COLO668 (cell line): ENCODE measurements around the gene RBM15B.
"Not testable (repeated sequence)": the region's sequence is repeated elsewhere in the genome, so short reads cannot be mapped to it uniquely, and the experiment has no call there.

ENCODE experiments used
- DNase-seq: peaks from one replicate; lab custom pipeline; 2025; ENCODE audit not compliant: unreplicated experiment; lab: John Stamatoyannopoulos, UW

RBM15B gene, protein sequence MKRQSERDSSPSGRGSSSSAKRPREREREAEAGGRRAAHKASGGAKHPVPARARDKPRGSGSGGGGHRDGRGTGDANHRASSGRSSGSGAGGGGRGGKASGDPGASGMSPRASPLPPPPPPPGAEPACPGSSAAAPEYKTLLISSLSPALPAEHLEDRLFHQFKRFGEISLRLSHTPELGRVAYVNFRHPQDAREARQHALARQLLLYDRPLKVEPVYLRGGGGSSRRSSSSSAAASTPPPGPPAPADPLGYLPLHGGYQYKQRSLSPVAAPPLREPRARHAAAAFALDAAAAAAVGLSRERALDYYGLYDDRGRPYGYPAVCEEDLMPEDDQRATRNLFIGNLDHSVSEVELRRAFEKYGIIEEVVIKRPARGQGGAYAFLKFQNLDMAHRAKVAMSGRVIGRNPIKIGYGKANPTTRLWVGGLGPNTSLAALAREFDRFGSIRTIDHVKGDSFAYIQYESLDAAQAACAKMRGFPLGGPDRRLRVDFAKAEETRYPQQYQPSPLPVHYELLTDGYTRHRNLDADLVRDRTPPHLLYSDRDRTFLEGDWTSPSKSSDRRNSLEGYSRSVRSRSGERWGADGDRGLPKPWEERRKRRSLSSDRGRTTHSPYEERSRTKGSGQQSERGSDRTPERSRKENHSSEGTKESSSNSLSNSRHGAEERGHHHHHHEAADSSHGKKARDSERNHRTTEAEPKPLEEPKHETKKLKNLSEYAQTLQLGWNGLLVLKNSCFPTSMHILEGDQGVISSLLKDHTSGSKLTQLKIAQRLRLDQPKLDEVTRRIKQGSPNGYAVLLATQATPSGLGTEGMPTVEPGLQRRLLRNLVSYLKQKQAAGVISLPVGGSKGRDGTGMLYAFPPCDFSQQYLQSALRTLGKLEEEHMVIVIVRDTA

DNA sequence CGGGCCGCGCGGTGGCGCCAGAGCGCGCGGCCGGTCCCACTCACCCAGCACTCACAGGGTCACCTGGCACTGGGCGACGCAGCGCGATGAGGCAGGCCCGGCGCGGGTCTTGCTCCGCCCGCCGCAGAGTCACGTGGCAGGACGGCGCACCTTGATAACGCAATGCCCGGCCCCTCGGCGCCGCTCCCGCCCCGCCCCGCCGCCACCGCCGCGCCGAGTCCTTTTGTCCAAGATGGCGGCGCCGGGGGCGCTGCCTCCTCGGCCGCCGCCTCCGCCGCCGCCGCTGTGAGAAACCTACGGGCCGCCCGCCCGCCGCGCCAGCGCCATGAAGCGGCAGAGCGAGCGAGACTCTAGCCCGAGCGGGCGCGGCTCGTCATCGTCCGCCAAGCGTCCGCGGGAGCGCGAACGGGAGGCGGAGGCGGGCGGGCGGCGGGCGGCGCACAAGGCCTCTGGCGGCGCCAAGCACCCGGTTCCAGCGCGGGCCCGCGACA, at the start of gene RBM15B:
Gene RBM15B, plus strand, starts transcription at position 211 of the 491 bp plus-strand sequence. Its CDS starts 115 bp downstream, at position 326.
- peak; percentile 94 for DNase-seq

DNA sequence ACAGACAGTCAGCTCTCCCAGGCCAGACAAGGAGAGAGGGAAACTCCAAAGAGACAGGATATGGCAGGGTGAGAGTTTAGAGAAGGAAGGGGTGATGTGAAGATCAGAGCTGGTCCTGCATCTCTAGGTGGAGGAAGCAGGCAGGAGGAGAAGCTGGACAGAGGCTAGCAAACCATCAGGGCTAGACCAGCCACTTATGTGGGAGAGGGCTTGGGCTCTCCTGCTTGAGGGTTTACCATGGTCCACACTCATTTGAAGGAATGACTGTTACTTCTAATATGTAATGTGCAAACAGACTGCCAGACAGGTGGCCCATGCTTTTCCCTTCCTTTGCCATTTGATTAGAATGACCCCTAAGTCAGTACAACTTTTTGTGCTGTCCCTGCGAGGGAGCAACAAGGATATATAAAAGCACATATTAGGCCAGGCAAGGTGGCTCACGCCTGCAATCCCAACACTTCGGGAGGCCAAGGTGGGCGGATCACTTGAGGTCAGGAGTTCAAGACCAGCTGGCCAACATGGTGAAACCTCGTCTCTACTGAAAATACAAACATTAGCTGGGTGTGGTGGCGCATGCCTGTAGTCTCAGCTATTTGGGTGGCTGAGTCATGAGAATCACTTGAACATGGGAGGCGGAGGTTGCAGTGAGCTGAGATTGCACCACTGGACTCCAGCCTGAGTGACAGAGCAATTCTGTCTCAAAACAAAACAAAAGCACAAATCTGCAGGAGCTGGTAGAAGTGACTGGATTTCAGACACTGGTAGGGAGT, 47.0 kb upstream of the RBM15B start:
- no peak for DNase-seq

DNA sequence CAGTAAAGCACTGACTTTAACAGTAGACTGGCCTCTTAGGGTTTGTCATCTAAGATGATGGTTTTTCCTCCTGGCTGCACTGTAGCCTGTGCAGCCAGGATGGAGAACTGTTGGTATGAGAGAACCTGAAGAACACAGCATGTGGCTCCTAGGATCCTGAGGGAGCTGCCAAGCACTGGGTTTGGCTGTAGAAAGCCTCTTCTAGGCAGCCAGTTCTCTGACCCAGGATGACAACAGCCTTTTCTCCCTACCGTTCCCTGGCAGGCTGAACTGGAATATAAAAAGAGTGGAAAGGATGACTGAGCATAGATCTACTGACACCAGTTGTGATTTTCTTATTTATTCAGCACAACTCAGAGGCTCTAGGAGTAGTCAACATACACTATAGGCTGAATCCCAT, 40.3 kb upstream of the RBM15B start:
- DNase-seq = no peak

DNA sequence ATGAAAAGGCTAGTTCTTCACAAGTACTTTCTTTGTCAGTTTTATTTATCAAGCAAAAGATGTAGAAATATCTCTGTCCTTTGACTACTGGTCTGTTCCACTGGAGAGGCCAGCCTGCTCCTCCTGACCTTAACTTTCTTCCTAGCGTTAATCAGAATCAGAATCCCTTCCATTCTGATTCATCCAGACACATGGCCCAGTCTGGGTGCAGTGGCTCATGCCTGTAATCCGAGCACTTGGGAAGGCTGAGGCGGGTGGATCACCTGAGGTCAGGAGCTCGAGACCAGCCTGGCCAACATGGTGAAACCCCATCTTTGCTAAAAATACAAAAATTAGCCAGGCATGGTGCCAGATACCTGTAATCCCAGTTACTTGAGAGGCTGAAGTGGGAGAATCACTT, 38.0 kb upstream of the RBM15B start:
- DNase-seq = no peak

DNA sequence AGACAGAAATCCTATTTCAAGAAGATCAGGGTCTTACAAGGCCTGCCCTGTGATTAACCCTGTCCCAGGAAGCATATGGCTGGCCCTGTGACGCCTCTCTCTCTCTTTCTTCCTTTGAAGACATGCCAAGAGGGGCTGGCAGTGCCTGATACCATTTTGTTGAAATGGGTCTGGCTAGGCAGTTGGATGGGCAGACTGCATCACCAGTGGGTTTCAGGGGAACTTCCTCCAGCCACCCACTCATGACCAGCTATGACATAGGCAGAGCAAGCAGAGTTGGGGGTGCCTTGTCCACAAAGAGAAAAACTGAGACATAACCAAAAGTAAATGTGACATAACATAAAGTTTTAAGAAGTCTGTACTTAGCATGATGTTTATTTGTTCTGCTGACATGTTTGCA, 37.4 kb upstream of the RBM15B start:
- DNase-seq = no peak

DNA sequence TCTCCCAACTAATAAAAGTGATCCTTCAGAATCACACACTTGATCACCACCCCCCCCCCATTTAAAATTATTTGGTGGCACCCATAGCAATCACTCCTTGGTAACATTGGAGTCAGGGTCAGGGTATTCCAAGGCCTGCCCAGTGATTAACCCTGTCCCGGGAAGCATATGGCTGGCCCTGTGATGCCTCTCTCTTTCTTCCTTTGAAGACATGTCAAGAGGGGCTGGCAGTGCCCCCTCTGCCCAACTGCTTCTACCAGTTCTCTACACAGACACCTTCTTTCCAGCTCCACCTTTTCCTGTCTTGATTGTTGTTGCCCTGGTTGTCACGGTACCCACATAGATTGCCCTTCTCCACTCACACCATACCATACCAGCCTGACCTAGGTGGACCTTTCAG, 36.9 kb upstream of the RBM15B start:
- no peak for DNase-seq

DNA sequence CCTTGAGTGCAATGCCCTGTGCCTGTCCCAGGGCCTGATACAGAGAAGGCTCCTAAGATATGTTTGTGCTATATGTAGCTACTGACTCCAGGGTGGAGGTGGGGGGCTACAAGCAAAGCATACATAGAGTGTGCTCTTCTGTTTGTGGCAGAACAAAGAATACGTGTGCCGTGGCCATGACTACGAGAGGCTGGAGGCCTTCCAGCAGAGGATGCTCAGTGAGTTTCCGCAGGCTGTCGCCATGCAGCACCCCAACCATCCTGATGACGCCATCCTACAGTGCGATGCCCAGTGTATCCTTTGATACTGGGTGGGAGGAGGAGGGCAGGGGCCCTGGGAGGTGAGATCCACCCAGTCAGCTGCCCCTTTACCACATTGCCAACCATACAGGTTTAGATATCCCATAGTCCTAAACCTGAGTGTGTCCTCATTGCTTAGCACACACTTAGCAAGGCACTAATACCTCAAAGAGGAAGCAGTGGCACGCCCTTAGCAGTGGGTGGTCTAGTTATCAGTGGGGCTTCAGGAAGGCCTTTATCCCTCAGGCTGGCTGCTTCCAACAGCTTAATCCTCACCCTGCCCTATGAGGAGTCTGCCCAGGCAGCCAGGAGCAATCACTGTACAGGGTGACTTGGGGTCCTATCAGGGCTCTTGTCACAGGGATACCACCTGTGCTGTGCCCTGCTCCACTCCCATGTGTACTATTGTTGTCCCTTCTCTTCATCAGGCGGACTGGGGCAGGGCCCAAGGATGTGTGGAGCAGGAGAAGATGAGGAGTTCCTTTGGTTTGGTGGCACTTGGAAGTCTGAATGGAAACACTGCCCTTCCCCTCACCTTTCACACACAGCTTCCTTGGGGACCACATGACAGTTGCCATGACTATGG, 36.1 kb upstream of the RBM15B start:
- DNase-seq = no peak

DNA sequence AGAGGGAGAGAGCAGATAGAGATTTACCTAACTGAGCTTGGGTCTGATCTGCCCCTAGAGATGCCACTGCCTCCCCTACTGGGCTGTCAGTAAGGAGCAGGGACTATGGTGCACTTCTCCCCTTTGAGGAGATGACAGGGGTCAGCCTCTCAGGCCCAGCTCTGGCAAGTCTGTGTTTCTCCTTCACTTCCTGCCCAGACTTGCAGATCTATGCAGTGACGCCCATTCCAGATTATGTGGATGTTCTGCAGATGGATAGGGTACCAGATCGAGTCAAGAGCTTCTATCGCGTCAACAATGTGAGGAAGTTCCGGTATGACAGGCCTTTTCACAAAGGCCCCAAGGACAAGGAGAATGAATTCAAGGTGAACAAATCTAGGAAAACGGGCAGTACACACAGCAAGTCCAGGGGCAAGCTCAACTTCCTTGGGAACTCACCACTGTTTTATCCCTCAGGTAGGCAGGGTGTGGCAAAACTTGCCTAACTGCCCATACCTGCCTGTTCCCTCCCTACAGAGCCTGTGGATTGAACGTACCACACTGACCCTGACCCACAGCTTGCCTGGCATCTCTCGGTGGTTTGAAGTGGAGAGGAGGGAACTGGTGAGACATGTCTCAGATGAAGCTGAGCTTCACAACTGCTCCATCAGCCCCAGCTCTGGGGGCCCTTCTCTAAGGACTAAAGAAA, 35.0 kb upstream of the RBM15B start:
- DNase-seq = no peak

DNA sequence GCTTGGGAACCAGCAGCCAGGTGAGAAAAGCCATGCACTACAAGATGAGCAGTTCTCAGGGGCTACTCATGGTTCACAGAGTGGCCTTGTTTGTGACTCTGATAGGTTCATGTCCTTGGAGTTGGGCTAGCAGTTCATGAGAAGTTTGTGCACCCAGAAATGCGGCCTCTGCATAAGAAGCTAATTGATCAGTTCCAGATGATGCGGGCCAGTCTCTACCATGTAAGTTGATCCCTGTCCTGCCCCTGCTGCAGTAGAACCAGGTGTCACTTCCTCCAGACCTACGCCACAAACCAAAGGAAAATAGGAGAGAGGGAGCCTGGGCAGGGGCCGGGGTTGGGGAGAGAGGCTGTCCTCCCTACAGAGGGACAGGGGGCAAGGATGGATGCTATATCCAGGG, 33.2 kb upstream of the RBM15B start:
- no peak for DNase-seq

DNA sequence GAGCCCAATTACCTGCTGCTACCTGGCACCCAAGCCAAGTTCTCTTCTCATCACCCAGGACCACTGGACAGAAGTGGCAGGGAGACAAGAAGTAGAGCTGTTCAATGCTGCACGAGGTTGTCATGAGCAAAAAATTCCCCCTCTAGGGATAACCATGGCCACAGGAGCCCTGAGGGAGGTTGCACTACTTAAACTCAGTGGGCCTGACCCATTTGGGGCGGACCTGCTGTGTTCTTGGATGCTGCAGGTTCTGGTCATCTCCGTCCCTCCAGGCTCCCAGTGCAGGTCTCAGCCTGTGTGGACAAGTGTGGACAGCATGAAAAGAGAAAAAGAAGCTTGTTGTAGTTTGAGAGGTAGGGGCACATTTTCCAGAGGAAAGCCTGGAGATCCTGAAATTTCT, 32.1 kb upstream of the RBM15B start:
- no peak for DNase-seq

DNA sequence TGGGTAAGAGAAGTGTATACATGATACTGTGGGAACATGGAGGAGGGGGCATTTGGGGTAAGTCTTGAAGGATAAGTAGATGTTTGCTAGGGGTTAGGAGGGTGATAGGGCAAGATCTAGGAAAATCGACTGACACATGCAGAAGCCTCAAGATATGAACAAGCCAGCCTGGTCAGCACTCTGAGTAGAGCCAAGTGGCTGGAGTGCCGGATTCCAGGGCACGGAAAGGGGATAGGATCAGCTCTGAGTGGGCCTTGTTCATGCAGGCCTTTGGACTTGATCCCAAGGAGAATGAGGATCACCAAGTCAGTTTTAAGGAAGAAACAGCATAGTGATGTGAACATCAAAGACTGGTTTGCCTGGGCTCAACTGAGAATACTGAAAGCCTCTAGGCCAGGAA, 30.3 kb upstream of the RBM15B start:
- DNase-seq = no peak

DNA sequence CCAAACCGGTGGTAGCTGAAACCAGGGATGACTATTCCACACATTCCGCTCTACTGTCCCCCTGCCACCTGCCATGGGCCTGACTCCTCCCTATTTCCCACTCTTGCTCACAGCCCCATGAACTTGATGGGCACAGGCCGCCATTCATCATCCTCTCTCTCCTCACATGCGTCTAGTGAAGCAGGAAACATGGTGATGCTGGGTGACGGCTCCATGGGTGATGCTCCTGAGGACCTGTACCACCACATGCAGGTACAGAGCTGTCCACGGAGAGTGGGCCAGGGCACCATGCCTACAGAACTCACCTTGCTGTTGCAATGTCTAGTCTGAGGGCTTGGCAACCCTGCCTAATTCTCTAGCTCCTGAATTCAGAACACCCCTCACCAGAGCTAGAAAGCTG, 29.3 kb upstream of the RBM15B start:
- no peak for DNase-seq

DNA sequence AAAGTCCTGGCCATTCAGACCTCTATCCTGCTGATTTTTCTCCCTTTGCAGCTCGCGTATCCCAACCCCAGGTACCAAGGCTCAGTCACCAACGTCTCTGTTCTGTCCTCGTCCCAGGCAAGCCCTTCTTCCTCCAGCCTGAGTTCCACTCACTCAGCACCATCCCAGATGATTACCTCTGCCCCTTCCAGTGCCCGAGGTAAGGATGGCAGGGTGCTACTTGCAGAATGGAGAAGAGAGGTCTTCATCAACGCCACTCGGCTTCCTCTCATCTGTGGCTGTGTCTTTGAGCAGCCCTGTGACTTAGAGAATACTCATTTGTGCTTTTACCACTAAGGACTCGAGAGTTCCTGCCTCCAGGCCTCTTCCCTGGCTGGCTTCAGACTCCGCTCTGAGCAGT, 28.6 kb upstream of the RBM15B start:
- no peak for DNase-seq

DNA sequence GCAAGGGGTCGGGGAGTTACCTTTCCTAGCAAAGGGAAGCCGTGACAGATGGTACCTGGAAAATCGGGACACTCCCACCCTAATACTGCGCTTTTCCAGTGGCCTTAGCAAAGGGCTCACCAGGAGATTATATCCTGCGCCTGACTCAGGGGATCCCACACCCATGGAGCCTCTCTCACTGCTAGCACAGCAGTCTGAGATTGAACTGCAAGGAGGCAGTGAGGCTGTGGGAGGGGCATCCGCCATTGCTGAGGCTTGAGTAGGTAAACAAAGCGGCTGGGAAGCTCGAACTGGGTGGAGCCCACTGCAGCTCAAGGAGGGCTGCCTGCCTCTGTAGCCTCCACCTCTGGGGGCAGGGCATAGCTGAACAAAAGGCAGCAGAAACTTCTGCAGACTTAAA, 22.8 kb upstream of the RBM15B start:
- DNase-seq = not testable (repeated sequence)

DNA sequence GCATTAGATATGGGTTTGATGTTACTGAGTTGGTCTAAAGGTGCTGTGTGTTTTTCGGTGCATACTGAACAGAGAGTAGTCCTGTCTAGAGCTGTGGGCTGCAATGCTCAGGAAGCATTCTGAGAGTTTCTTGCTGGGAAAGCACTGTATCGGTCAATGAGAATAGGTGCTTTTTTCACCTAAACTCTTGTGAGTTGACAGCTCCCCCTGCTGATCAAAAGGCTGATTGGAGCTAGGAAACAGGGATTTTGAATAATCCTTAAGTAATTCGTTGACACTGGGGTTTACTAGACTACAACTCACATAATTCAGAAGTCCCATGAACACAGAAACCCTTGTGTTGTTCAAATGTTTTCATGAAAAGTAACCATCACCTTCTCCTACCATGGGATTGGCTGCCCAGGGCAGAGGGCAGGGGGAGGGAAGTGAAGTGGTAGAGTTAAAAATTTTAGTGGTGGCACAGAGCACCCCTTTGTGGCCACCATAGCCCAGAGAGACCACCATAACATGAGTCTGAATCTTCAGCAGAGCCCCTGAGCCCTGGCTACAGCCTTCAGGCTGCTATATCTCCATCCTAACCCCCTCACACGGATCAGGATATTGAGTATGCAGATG, 19.0 kb upstream of the RBM15B start:
- peak; percentile 34 for DNase-seq

DNA sequence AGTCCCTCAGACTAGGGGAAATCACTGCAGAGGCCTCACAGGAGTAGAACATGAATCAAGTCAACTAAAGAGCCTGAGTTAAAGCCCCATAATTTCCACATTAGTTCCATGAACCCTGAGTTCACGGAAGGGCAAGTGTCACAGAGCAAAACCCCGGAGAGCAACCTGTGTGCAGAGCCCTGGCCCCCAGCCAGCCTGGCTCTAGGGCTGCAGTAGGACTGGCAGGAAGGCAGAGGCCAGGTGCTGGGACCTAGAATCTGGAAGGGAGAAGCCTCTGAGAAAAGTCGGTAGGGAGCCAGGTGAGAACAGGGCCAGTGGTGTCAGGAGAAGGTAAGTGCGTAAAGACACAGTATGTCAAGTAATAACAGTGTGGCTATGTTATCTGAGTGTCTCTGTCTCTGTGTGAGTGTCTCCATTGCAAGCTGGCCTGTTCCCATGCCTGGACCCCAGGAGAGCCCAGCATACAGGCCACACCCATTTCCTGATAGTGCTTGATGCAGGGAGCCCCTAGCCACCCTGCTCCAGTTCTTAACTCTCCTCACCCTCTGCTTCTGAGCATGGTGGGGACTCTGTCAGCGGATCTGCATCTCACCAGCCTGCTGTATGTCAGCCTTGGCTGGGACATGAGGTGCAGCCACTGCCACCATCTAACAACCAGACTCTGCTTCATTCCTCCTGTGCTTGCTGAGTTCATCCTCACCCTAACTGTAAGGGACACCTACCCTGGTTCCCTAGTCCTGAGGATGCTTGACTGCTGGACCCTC, 17.2 kb upstream of the RBM15B start:
- no peak for DNase-seq

DNA sequence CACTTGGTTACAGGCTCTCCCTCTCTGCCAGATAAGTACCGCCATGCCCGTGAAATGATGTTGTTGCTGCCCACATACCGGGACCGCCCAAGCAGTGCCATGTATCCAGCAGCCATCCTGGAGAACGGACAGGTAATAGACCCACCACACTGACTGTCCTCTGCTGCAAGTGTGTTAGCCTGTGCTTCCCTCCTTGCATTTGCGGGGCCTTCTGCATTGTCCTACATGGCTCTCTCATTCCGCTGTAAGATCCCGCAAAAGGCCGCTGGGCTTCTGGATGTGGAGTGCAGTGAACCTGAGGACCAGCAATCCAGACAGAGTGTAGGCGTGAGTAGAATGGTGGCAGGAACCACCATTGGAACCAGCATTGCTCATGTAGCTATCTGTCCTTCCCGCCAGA, 16.6 kb upstream of the RBM15B start:
- DNase-seq = no peak

DNA sequence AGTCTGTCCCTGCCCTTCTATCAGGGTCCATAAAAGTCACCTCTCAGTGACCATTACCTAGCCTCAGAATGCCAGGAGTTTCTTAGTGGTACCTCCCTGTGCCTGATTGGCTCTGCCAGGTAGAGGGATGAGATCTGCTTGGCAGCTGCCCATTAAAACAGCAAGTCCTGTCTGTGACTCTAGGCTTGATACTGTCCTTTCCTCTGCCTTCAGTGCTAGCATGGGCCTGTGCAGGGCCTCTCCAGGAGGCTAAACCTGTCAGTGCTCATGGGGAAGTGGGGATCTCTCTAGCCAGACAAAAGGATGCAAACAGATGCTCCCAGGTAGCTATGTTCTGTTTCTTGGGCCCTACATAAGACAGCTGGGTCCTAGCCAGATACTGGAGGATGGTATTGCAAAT, 15.9 kb upstream of the RBM15B start:
- DNase-seq = no peak

DNA sequence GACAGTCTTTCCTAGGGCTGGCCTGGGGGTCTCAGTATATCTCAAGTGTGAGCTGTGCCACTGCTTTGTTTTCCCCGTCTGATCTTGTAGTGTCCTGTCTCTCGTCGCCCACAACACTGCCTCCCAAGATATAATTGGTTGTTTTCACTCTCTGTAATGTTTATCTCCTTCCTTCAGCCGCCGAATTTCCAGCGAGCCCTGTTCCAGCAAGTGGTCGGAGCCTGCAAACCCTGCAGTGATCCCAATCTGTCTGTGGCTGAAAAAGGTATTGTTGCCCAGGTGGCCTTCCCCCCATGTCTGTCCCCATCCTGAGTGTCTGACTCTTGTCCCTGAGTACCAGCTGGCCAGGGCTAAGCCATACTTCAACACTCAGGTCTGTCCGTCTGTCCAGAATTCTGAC, 15.5 kb upstream of the RBM15B start:
- no peak for DNase-seq
